Measurements from ENCODE around the gene NUDCD3. TPM values are rescaled to one million over a fixed set of nuclear protein-coding genes. Genes with fewer than 3 reads are reported as not detected.

NUDCD3 gene
- total and polyA plus RNA-seq, 12 donors = 16.2 to 116 (median 102) TPM

GRCh38 chr7:44338600-44338999 lies 151.9 kb downstream of the NUDCD3 start:
- H3K27me3 ChIP-seq = no peaks in the 10 kb centered on the region
- ATAC-seq = no peak
- H3K9me3 ChIP-seq = peaks cover 0 to 32% (median 4%) of the 10 kb centered on the region in 11 donors
- H3K36me3 ChIP-seq = no peaks in the 10 kb centered on the region
- DNase-seq = no peak
- H3K4me3 ChIP-seq = no peak overlapping the region
- 83 to 88% methylated on average over 3 of the region's 3 CpGs for WGBS, 2 donors
- no peak for TF ChIP-seq CTCF (IDR thresholded peaks at IDR 0.05)
- peaks cover 0 to 13% (median 10%) of the 10 kb centered on the region in 9 donors for H3K4me1 ChIP-seq
- H3K27ac ChIP-seq = no peak overlapping the region
- intact Hi-C loops (cut with DNase I) = loop anchor here in 1 of 10 donors (10.0 kb wide), 1 partner anchor 136 kb away; no protein-coding TSS in a partner anchor

GRCh38 chr7:44336491-44336890 lies 154.0 kb downstream of the NUDCD3 start:
- intact Hi-C loops (cut with DNase I) = loop anchor here in 1 of 10 donors (10.0 kb wide), 1 partner anchor 138 kb away; no protein-coding TSS in a partner anchor
- no peak overlapping the region for H3K27ac ChIP-seq
- H3K4me1 ChIP-seq = peaks cover 0 to 31% (median 14%) of the 10 kb centered on the region in 9 donors
- peaks cover 0 to 24% (median 4%) of the 10 kb centered on the region in 11 donors for H3K9me3 ChIP-seq
- no peak overlapping the region for H3K4me3 ChIP-seq
- H3K36me3 ChIP-seq = no peaks in the 10 kb centered on the region
- DNase-seq (no peak), ATAC-seq (no peak)
- no peak for TF ChIP-seq CTCF (IDR thresholded peaks at IDR 0.05)
- no peaks in the 10 kb centered on the region for H3K27me3 ChIP-seq
- WGBS, 2 donors = 92% methylated on average over 11 of the region's 11 CpGs

- H3K9me3 ChIP-seq = peaks cover 0 to 24% (median 4%) of the 10 kb centered on the region in 11 donors
- no peaks in the 10 kb centered on the region for H3K36me3 ChIP-seq
- WGBS, 2 donors = 91 to 93% methylated on average over 4 of the region's 4 CpGs
- peak in 2 of 8 donors; percentile 3 to 22 for ATAC-seq
- no peak overlapping the region for H3K27ac ChIP-seq
- H3K27me3 ChIP-seq = no peaks in the 10 kb centered on the region
- no peak overlapping the region for H3K4me3 ChIP-seq
- DNase-seq = no peak
- peaks cover 0 to 34% (median 14%) of the 10 kb centered on the region in 9 donors for H3K4me1 ChIP-seq
- no peak for TF ChIP-seq CTCF (IDR thresholded peaks at IDR 0.05)
- intact Hi-C loops (cut with DNase I) = loop anchor here in 1 of 10 donors (10.0 kb wide), 1 partner anchor 140 kb away; no protein-coding TSS in a partner anchor
Observed at GRCh38 chr7:44335184-44335583, 155.3 kb downstream of the NUDCD3 start.

- Histone ChIP-seq H3K27me3 (no peaks in the 10 kb centered on the region), H3K9me3 (peaks cover 0 to 24% (median 4%) of the 10 kb centered on the region in 11 donors), H3K27ac (peak overlapping the region in 1 of 10 donors; percentile 88), H3K4me3 (no peak overlapping the region), H3K4me1 (peaks cover 0 to 39% (median 14%) of the 10 kb centered on the region in 9 donors), H3K36me3 (no peaks in the 10 kb centered on the region)
- DNase-seq (no peak), ATAC-seq (peak in 1 of 8 donors; percentile 53)
- 87 to 88% methylated on average over 11 of the region's 11 CpGs for WGBS, 2 donors
- intact Hi-C loops (cut with DNase I) = loop anchor here in 1 of 10 donors (10.0 kb wide), 1 partner anchor 140 kb away; no protein-coding TSS in a partner anchor
- TF ChIP-seq CTCF (IDR thresholded peaks at IDR 0.05) = no peak
Observed at GRCh38 chr7:44334734-44335097, 155.7 kb downstream of the NUDCD3 start.
